HEK293 (cell line): ENCODE data around the gene PPP2R1B.

Experiments
- CTCF ChIA-PET: fragments of 350-600 bp; formaldehyde crosslinking; extraction: SDS; loops from one replicate; lab custom pipeline; 2021; ENCODE audit warnings: antibody characterized with exemption; lab: Yijun Ruan, JAX
- POLR2A ChIA-PET: fragments of 300-600 bp; formaldehyde crosslinking; extraction: SDS; loops from one replicate; lab custom pipeline; 2020; ENCODE audit warnings: antibody characterized with exemption, inconsistent platforms; lab: Yijun Ruan, JAX
- H3K27ac ChIP-seq: fragments of 200-500 bp; sonication (Bioruptor generic); 2 replicates; pipeline ENCODE4 v1.5.1; 2014; ENCODE audit warnings: low read depth, low read length, control low read depth, inconsistent platforms; ENCODE audit errors: extremely low read depth
- H3K36me3 ChIP-seq, 2 experiments: fragments of 200-500 bp in 1 of 2; sonication (Bioruptor generic) in 1 of 2; 1 replicate in 1 of 2; 2 replicates in 1 of 2; pipeline ENCODE4 v1.5.1; 2014 to 2017; ENCODE audit warnings: inconsistent platforms in 2 of 2, low read length in 2 of 2; ENCODE audit not compliant: control insufficient read depth in 2 of 2, insufficient read depth in 1 of 2
- H3K4me1 ChIP-seq: fragments of 200-500 bp; sonication (Bioruptor generic); 2 replicates; pipeline ENCODE4 v1.5.1; 2014; ENCODE audit warnings: mild to moderate bottlenecking, low read length, inconsistent platforms; ENCODE audit not compliant: control insufficient read depth, insufficient read depth
- H3K4me3 ChIP-seq: 2 replicates; pipeline ENCODE4 v1.5.1; 2011; ENCODE audit warnings: low read depth, mild to moderate bottlenecking, control low read depth, low read length, moderate library complexity
- H3K9me3 ChIP-seq: fragments of 200-500 bp; sonication (Bioruptor generic); 2 replicates; pipeline ENCODE4 v1.5.1; 2014; ENCODE audit warnings: low read depth, low read length, inconsistent platforms; ENCODE audit not compliant: control insufficient read depth, insufficient read depth
- BCL11B ChIP-seq: fragments of 450-650 bp; formaldehyde crosslinking; IDR thresholded peaks from 2 replicates; pipeline ENCODE4 v1.5.1; 2016; ENCODE audit warnings: low read depth, missing biosample characterization, missing genetic modification characterization
- EGR2 ChIP-seq: fragments of 450-650 bp; formaldehyde crosslinking; IDR thresholded peaks from 2 replicates; pipeline ENCODE4 v1.5.1; 2016; ENCODE audit warnings: low read depth, missing biosample characterization, missing genetic modification characterization
- KLF9 ChIP-seq: fragments of 450-650 bp; formaldehyde crosslinking; IDR thresholded peaks from 2 replicates; pipeline ENCODE4 v1.5.1; 2016; ENCODE audit warnings: missing biosample characterization, missing genetic modification characterization, low read depth
- MYNN ChIP-seq: fragments of 450-650 bp; formaldehyde crosslinking; IDR thresholded peaks from 2 replicates; pipeline ENCODE4 v1.5.1; 2016; ENCODE audit warnings: missing biosample characterization, missing genetic modification characterization, borderline replicate concordance
- SP7 ChIP-seq: fragments of 450-650 bp; formaldehyde crosslinking; IDR thresholded peaks from 2 replicates; pipeline ENCODE4 v1.5.1; 2016; ENCODE audit warnings: missing biosample characterization, missing genetic modification characterization
- YY1 ChIP-seq: fragments of 450-650 bp; formaldehyde crosslinking; IDR thresholded peaks from 2 replicates; pipeline ENCODE4 v1.5.1; 2018; ENCODE audit warnings: missing biosample characterization, missing genetic modification characterization
- ZBTB44 ChIP-seq: fragments of 450-650 bp; IDR thresholded peaks from 2 replicates; pipeline ENCODE4 v1.5.1; 2018; ENCODE audit warnings: missing biosample characterization, mild to moderate bottlenecking, missing genetic modification characterization
- ZNF223 ChIP-seq: fragments of 450-650 bp; formaldehyde crosslinking; IDR thresholded peaks from 2 replicates; pipeline ENCODE4 v1.5.1; 2016; ENCODE audit warnings: missing biosample characterization, missing genetic modification characterization
- ZNF311 ChIP-seq: fragments of 450-650 bp; formaldehyde crosslinking; IDR thresholded peaks from 2 replicates; pipeline ENCODE4 v1.5.1; 2017; ENCODE audit warnings: missing biosample characterization, missing genetic modification characterization, borderline replicate concordance
- ZNF423 ChIP-seq: fragments of 450-650 bp; formaldehyde crosslinking; IDR thresholded peaks from 2 replicates; pipeline ENCODE4 v1.5.1; 2016; ENCODE audit warnings: missing biosample characterization, missing genetic modification characterization
- ZNF449 ChIP-seq: fragments of 450-650 bp; formaldehyde crosslinking; IDR thresholded peaks from 2 replicates; pipeline ENCODE4 v1.5.1; 2017; ENCODE audit warnings: missing biosample characterization, mild to moderate bottlenecking, missing genetic modification characterization, moderate library complexity
- ZNF530 ChIP-seq: fragments of 450-650 bp; formaldehyde crosslinking; IDR thresholded peaks from 2 replicates; pipeline ENCODE4 v1.5.1; 2016; ENCODE audit warnings: low read depth, missing biosample characterization, missing genetic modification characterization
- ZNF548 ChIP-seq: fragments of 450-650 bp; formaldehyde crosslinking; IDR thresholded peaks from 2 replicates; pipeline ENCODE4 v1.5.1; 2016; ENCODE audit warnings: missing biosample characterization, missing genetic modification characterization
- ZNF558 ChIP-seq: fragments of 450-650 bp; formaldehyde crosslinking; IDR thresholded peaks from 2 replicates; pipeline ENCODE4 v1.5.1; 2016; ENCODE audit warnings: missing biosample characterization, missing genetic modification characterization
- ZNF629 ChIP-seq: fragments of 450-650 bp; formaldehyde crosslinking; IDR thresholded peaks from 2 replicates; pipeline ENCODE4 v1.5.1; 2017; ENCODE audit warnings: missing biosample characterization, missing genetic modification characterization
- ZNF660 ChIP-seq: fragments of 450-650 bp; IDR thresholded peaks from 2 replicates; pipeline ENCODE4 v1.5.1; 2018; ENCODE audit warnings: missing biosample characterization, mild to moderate bottlenecking, missing genetic modification characterization
- TF ChIP-seq, protein P1 (sequence below): fragments of 450-650 bp; formaldehyde crosslinking; IDR thresholded peaks from 2 replicates; pipeline ENCODE4 v1.5.1; 2017; ENCODE audit warnings: missing biosample characterization, missing genetic modification characterization
- TF ChIP-seq, protein P2 (sequence below): fragments of 450-650 bp; formaldehyde crosslinking; IDR thresholded peaks from 2 replicates; pipeline ENCODE4 v1.5.1; 2017; ENCODE audit warnings: missing biosample characterization, missing genetic modification characterization
- TF ChIP-seq, protein P3 (sequence below): fragments of 450-650 bp; formaldehyde crosslinking; IDR thresholded peaks from 2 replicates; pipeline ENCODE4 v1.5.1; 2016; ENCODE audit warnings: missing biosample characterization, missing genetic modification characterization, low read depth
- TF ChIP-seq, protein P4 (sequence below): fragments of 450-650 bp; formaldehyde crosslinking; IDR thresholded peaks from 2 replicates; pipeline ENCODE4 v1.5.1; 2017; ENCODE audit warnings: missing biosample characterization, missing genetic modification characterization

The PPP2R1B gene

GRCh38 chr11:111812211-111812610 is 46.0 kb upstream of the PPP2R1B start:
- TF ChIP-seq ZNF223 (tag by site-specific recombination) (no peak), KLF9 (tag by site-specific recombination) (no peak)
- H3K9me3 ChIP-seq: no peaks in the 10 kb centered on the region
- peaks cover 5 to 22% of the 10 kb centered on the region in 2 experiments; a peak in 2 of 3 replicates for H3K36me3 ChIP-seq
- H3K27ac ChIP-seq: no peak overlapping the region
- POLR2A ChIA-PET: no interaction called here
- CTCF ChIA-PET: no interaction called here
- H3K4me3 ChIP-seq: no peak overlapping the region
- no peaks in the 10 kb centered on the region for H3K4me1 ChIP-seq

DNA sequence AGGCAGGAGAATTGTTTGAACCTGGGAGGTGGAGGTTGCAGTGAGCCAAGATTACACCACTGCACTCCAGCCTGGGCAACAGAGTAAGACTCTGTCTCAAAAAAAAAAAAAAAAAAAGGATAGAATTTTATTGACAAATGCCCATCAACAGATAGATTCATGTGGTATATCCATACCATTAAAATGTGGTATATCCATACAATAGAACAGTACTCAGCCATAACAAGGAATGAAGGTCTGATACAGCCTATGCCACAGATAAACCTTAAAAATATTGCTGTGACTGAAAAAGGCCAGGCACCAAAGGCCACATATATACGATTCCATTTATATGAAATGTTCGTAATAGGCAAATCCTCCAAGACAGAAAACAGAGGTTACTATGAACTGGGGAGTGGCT is 45.3 kb upstream of the PPP2R1B start:
- no peak overlapping the region for H3K27ac ChIP-seq
- no peaks in the 10 kb centered on the region for H3K4me1 ChIP-seq
- H3K36me3 ChIP-seq: peaks cover 5 to 22% of the 10 kb centered on the region in 2 experiments; a peak in 2 of 3 replicates
- CTCF ChIA-PET: interaction anchor here (0.7 kb wide), 1 partner anchor 171 kb away, joined by 3 read pairs; no protein-coding TSS in a partner anchor
- no peak overlapping the region for H3K4me3 ChIP-seq
- TF ChIP-seq BCL11B (tag by site-specific recombination) (no peak), ZNF449 (tag by site-specific recombination) (no peak), YY1 (tag by site-specific recombination) (no peak), ZNF530 (tag by site-specific recombination) (no peak)
- H3K9me3 ChIP-seq: no peaks in the 10 kb centered on the region
- POLR2A ChIA-PET: no interaction called here

- Histone ChIP-seq H3K36me3 (peaks cover 5 to 40% of the 10 kb centered on the region in 2 experiments; a peak in 2 of 3 replicates), H3K9me3 (no peaks in the 10 kb centered on the region), H3K4me1 (no peaks in the 10 kb centered on the region), H3K4me3 (no peak overlapping the region), H3K27ac (no peak overlapping the region)
- CTCF ChIA-PET: no interaction called here
- POLR2A ChIA-PET: no interaction called here
- no peak for TF ChIP-seq ZNF530 (tag by site-specific recombination)
- TF ChIP-seq, protein P1, sequence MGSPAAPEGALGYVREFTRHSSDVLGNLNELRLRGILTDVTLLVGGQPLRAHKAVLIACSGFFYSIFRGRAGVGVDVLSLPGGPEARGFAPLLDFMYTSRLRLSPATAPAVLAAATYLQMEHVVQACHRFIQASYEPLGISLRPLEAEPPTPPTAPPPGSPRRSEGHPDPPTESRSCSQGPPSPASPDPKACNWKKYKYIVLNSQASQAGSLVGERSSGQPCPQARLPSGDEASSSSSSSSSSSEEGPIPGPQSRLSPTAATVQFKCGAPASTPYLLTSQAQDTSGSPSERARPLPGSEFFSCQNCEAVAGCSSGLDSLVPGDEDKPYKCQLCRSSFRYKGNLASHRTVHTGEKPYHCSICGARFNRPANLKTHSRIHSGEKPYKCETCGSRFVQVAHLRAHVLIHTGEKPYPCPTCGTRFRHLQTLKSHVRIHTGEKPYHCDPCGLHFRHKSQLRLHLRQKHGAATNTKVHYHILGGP (tag by site-specific recombination): no peak
- no peak for TF ChIP-seq ZBTB44 (tag by site-specific recombination)
- TF ChIP-seq, protein P2, sequence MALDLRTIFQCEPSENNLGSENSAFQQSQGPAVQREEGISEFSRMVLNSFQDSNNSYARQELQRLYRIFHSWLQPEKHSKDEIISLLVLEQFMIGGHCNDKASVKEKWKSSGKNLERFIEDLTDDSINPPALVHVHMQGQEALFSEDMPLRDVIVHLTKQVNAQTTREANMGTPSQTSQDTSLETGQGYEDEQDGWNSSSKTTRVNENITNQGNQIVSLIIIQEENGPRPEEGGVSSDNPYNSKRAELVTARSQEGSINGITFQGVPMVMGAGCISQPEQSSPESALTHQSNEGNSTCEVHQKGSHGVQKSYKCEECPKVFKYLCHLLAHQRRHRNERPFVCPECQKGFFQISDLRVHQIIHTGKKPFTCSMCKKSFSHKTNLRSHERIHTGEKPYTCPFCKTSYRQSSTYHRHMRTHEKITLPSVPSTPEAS (tag by site-specific recombination): no peak
- no peak for TF ChIP-seq EGR2 (tag by site-specific recombination)
- TF ChIP-seq ZNF423 (tag by site-specific recombination): no peak
- no peak for TF ChIP-seq MYNN (tag by site-specific recombination)
- no peak for TF ChIP-seq ZNF558
- TF ChIP-seq ZNF548 (tag by site-specific recombination): no peak
- TF ChIP-seq, protein P3, sequence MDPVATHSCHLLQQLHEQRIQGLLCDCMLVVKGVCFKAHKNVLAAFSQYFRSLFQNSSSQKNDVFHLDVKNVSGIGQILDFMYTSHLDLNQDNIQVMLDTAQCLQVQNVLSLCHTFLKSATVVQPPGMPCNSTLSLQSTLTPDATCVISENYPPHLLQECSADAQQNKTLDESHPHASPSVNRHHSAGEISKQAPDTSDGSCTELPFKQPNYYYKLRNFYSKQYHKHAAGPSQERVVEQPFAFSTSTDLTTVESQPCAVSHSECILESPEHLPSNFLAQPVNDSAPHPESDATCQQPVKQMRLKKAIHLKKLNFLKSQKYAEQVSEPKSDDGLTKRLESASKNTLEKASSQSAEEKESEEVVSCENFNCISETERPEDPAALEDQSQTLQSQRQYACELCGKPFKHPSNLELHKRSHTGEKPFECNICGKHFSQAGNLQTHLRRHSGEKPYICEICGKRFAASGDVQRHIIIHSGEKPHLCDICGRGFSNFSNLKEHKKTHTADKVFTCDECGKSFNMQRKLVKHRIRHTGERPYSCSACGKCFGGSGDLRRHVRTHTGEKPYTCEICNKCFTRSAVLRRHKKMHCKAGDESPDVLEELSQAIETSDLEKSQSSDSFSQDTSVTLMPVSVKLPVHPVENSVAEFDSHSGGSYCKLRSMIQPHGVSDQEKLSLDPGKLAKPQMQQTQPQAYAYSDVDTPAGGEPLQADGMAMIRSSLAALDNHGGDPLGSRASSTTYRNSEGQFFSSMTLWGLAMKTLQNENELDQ (tag by site-specific recombination): no peak
- TF ChIP-seq, protein P4, sequence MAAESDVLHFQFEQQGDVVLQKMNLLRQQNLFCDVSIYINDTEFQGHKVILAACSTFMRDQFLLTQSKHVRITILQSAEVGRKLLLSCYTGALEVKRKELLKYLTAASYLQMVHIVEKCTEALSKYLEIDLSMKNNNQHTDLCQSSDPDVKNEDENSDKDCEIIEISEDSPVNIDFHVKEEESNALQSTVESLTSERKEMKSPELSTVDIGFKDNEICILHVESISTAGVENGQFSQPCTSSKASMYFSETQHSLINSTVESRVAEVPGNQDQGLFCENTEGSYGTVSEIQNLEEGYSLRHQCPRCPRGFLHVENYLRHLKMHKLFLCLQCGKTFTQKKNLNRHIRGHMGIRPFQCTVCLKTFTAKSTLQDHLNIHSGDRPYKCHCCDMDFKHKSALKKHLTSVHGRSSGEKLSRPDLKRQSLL (tag by site-specific recombination): no peak
- TF ChIP-seq ZNF311: no peak
- no peak for TF ChIP-seq ZNF629 (tag by site-specific recombination)
- no peak for TF ChIP-seq SP7 (tag by site-specific recombination)
- no peak for TF ChIP-seq ZNF660 (tag by site-specific recombination)
Observed at GRCh38 chr11:111808834-111809233, 42.6 kb upstream of the PPP2R1B start.
